CD4-positive, alpha-beta memory T cell (primary cell): ENCODE data around the gene MYLK. TPM values are rescaled to one million over a fixed set of nuclear protein-coding genes. Genes with fewer than 3 reads are reported as not detected.

ENCODE experiments used
- CTCF ChIA-PET: fragments of 350-600 bp; sonication (Branson Sonifier 250); formaldehyde crosslinking; loops from one replicate; lab custom pipeline; 2021; ENCODE audit warnings: inconsistent platforms; ENCODE audit not compliant: partially characterized antibody; lab: Charles Lee
- POLR2A ChIA-PET: fragments of 350-600 bp; sonication (Branson Sonifier 250); formaldehyde crosslinking; loops from one replicate; lab custom pipeline; 2021; ENCODE audit not compliant: partially characterized antibody; lab: Charles Lee
- DNase-seq, 5 donors: peaks; one replicate each; pipeline versions ENCODE4 v3.0.0 to v3.0.0-alpha.2; 2020 to 2022; ENCODE audit warnings: mixed read lengths in 1 of 5
- H3K27ac ChIP-seq: one replicate; pipeline ENCODE4 v1.7.0; 2013; ENCODE audit warnings: low read depth, low read length
- H3K27me3 ChIP-seq: 2 replicates; pipeline ENCODE4 v1.7.0; 2013; ENCODE audit warnings: mild to moderate bottlenecking, low read length, moderate library complexity; ENCODE audit not compliant: insufficient read depth
- H3K36me3 ChIP-seq: 2 replicates; pipeline ENCODE4 v1.7.0; 2013; ENCODE audit warnings: mild to moderate bottlenecking, low read length, moderate library complexity; ENCODE audit not compliant: insufficient read depth
- H3K4me1 ChIP-seq: 2 replicates; pipeline ENCODE4 v1.7.0; 2013; ENCODE audit warnings: mild to moderate bottlenecking, low read length, moderate library complexity; ENCODE audit not compliant: insufficient read depth
- H3K4me3 ChIP-seq, 2 donors: one replicate each; pipeline ENCODE4 v1.7.0; 2013; ENCODE audit warnings: low read length in 2 of 2, mild to moderate bottlenecking in 1 of 2
- H3K9me3 ChIP-seq, 2 donors: one replicate each; pipeline ENCODE4 v1.7.0; 2013; ENCODE audit warnings: low read length in 2 of 2, control low read depth in 1 of 2; ENCODE audit not compliant: control insufficient read depth in 1 of 2
- H3K27ac Mint-ChIP-seq, 7 donors: one replicate each; pipeline ENCODE4 v1.8.0; 2020 to 2021; ENCODE audit warnings: mixed read lengths in 7 of 7, mild to moderate bottlenecking in 6 of 7, inconsistent platforms in 3 of 7, moderate library complexity in 3 of 7
- H3K27me3 Mint-ChIP-seq, 2 donors: one replicate each; pipeline ENCODE4 v1.8.0; 2020 to 2021; ENCODE audit warnings: mixed read lengths in 2 of 2
- H3K36me3 Mint-ChIP-seq, 2 donors: one replicate each; pipeline ENCODE4 v1.8.0; 2020 to 2021; ENCODE audit warnings: mixed read lengths in 2 of 2, inconsistent platforms in 1 of 2, mild to moderate bottlenecking in 1 of 2
- H3K4me1 Mint-ChIP-seq, 4 donors: one replicate each; pipeline ENCODE4 v1.8.0; 2020 to 2021; ENCODE audit warnings: mixed read lengths in 4 of 4, mild to moderate bottlenecking in 1 of 4
- H3K4me3 Mint-ChIP-seq, 8 donors: one replicate each; pipeline ENCODE4 v1.8.0; 2020 to 2021; ENCODE audit warnings: mixed read lengths in 8 of 8, mild to moderate bottlenecking in 7 of 8, moderate library complexity in 6 of 8, inconsistent platforms in 3 of 8
- H3K9me3 Mint-ChIP-seq, 8 donors: one replicate each; pipeline ENCODE4 v1.8.0; 2020 to 2021; ENCODE audit warnings: mixed read lengths in 8 of 8, mild to moderate bottlenecking in 5 of 8, inconsistent platforms in 3 of 8, moderate library complexity in 1 of 8
- intact Hi-C: fragments of 100-400 bp; cut with micrococcal nuclease; formaldehyde crosslinking; loops from one replicate; pipeline ENCODE4 v1.15.1; 2023
- polyA plus RNA-seq, 2 donors: library from polyadenylated mRNA; unstranded; fragments of 300-500 nt; fragmentation: Illumina TruSeq; gene quantifications; one replicate each; pipeline ENCODE4 v1.2.3, GENCODE V29; 2021
- total RNA-seq, 2 experiments: library from RNA; stranded (reverse); gene quantifications; one replicate each; pipeline ENCODE4 v1.2.3, GENCODE V29; 2021

Gene MYLK
- total and polyA plus RNA-seq, 4 experiments from 2014 or later = 0.18 TPM; not detected in 3

DNA sequence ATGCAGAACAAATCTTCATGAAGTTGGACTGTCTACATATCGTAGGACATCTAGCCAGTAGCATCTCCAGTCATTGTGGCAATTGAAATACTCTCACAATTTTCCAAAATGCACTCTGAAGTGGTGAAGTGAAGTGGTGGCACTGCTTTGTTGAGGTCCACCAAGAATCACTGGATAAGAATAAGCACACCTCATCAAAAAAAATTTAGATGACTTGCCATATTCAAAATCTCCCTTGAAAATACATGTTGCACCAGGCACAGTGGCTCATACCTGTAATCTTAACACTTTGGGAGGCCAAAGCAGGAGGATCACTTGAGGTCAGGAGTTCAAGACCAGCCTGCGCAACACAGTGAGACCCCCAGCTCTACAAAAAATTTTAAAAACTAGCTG lies 312.2 kb downstream of the MYLK start:
- Histone ChIP-seq H3K9me3 (no peaks in the 10 kb centered on the region), H3K4me3 (no peak overlapping the region), H3K27ac (no peak overlapping the region), H3K4me1 (no peaks in the 10 kb centered on the region), H3K36me3 (no peaks in the 10 kb centered on the region), H3K27me3 (no peaks in the 10 kb centered on the region)
- Mint-ChIP-seq H3K9me3 (no peaks in the 10 kb centered on the region), H3K36me3 (peaks cover 12 to 23% of the 10 kb centered on the region in 2 donors), H3K27ac (no peak overlapping the region), H3K4me1 (peaks cover 0 to 12% (median 8%) of the 10 kb centered on the region in 4 donors), H3K27me3 (no peaks in the 10 kb centered on the region), H3K4me3 (no peak overlapping the region)
- ChIA-PET CTCF (interaction anchor here (0.7 to 2.3 kb wide), 4 partner anchors 9 to 13 kb away, joined by 3 to 17 read pairs (median 4); no protein-coding TSS in a partner anchor), POLR2A (no interaction called here)
- DNase-seq = no peak
- intact Hi-C loops = no loop called here

DNA sequence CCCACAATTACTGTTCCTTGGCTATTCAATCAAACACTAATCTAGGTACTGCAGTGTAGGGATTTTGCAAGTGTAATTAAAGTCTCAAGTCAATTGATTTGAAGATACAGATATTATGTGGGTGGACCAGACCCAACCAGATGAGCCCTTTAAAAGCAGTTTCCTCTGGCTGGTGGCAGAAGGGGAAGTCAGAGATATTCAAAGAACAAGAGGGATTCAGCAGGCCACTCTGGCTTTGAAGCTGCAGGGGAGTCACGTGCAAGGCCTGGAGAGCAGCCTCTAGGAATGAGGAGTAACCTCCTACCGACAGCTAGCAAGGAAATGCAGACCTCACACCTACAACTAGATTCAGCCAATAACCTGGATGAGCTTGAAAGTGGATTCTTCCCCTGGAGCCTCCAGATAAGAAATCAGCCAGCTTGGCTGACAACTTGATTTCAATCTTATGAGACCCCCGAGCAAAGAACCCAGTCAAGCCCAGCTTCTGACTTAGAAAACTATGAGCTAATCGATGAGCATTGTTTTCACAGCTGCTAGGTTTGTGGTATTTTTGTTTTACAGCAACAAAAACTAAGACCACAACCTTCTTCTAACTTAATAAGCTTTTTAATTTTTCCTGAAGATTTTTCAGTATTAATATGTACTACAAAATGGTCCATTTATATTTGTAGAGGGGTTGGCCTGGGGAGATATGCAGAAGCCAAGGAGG lies 312.7 kb downstream of the MYLK start:
- POLR2A ChIA-PET = no interaction called here
- CTCF ChIA-PET = interaction anchor here (1.4 to 2.3 kb wide), 3 partner anchors 9 to 12 kb away, joined by 3 to 17 read pairs (median 5); no protein-coding TSS in a partner anchor
- Histone ChIP-seq H3K9me3 (no peaks in the 10 kb centered on the region), H3K36me3 (no peaks in the 10 kb centered on the region), H3K27me3 (no peaks in the 10 kb centered on the region), H3K27ac (no peak overlapping the region), H3K4me3 (no peak overlapping the region), H3K4me1 (no peaks in the 10 kb centered on the region)
- intact Hi-C loops = no loop called here
- peaks cover 7 to 18% of the 10 kb centered on the region in 2 donors for H3K36me3 Mint-ChIP-seq
- H3K4me3 Mint-ChIP-seq = no peak overlapping the region
- peak overlapping the region in 3 of 7 donors; percentile 35 to 71 (median 47) for H3K27ac Mint-ChIP-seq
- DNase-seq = no peak
- H3K4me1 Mint-ChIP-seq = peaks cover 0 to 11% (median 6%) of the 10 kb centered on the region in 4 donors
- H3K27me3 Mint-ChIP-seq = no peaks in the 10 kb centered on the region
- no peaks in the 10 kb centered on the region for H3K9me3 Mint-ChIP-seq

DNA sequence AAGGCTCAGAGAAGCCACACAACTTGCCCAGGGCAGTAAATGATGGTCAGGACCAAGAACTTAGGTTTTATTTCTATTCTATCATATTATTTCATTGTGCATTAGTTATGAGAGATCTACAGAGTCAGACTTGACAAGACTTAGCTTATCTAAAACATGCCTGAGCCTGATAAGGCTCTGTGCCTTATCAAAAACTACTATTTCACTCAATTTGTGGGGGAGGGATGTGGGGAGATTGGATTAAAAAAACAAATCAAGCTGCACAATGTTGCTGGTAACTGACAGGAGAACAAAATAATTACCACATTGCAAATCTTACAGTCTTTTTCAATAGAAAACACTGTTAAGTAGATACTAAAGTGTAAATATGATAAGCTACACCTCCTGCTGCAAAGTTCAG lies 315.3 kb downstream of the MYLK start:
- CTCF ChIA-PET = interaction anchor here (0.5 to 2.5 kb wide), 2 partner anchors 9 to 270 kb away, joined by 3 to 21 read pairs; no protein-coding TSS in a partner anchor
- POLR2A ChIA-PET = no interaction called here
- Histone ChIP-seq H3K4me3 (no peak overlapping the region), H3K4me1 (no peaks in the 10 kb centered on the region), H3K9me3 (no peaks in the 10 kb centered on the region), H3K36me3 (no peaks in the 10 kb centered on the region), H3K27ac (no peak overlapping the region), H3K27me3 (no peaks in the 10 kb centered on the region)
- no peaks in the 10 kb centered on the region for H3K27me3 Mint-ChIP-seq
- intact Hi-C loops = no loop called here
- H3K4me3 Mint-ChIP-seq = no peak overlapping the region
- no peak for DNase-seq
- H3K36me3 Mint-ChIP-seq = peaks cover 12 to 19% of the 10 kb centered on the region in 2 donors
- H3K27ac Mint-ChIP-seq = no peak overlapping the region
- no peaks in the 10 kb centered on the region for H3K9me3 Mint-ChIP-seq
- peaks cover 0 to 13% (median 8%) of the 10 kb centered on the region in 4 donors for H3K4me1 Mint-ChIP-seq

DNA sequence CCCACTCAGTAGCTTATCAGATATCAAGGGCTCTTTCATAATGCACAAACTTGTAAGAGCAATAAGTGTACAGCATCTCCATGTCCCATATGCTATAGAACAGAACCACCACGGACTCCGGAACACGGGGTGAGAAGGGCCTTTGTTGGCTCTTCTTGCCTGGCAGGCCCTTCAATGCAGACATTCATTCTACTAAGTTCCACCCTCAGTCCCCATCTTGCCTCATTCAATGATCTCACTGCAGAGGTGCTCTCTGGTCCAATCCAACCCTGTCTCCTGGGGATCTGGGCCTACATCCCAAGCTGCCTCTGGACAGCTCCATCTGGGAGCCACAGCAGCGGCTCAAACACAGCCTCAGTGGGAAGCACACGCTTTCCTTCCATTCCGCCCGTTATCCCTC lies 316.1 kb downstream of the MYLK start:
- H3K4me1 ChIP-seq = no peaks in the 10 kb centered on the region
- POLR2A ChIA-PET = no interaction called here
- H3K27me3 Mint-ChIP-seq = no peaks in the 10 kb centered on the region

DNA sequence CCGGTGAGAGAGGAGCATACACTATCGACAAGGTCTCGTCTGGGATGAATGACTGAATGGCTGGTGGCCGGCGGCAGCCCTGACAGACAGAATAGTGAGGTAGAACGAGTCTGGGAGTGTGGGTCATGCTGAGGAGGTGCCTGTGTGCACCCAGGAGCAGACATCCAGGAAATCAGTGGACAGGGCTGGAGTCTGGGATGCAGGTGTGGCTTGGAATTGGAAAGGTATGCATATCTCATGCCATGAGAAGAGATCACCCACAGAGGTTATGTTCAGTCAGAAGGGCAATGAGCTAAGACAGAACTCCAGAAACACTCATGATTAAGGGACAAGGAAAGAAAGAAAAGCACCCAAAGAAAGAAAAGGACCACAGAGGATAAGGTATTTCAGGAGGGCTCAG lies 320.1 kb downstream of the MYLK start:
- Histone ChIP-seq H3K27ac (no peak overlapping the region), H3K4me1 (no peaks in the 10 kb centered on the region), H3K36me3 (no peaks in the 10 kb centered on the region), H3K27me3 (no peaks in the 10 kb centered on the region), H3K9me3 (no peaks in the 10 kb centered on the region), H3K4me3 (no peak overlapping the region)
- Mint-ChIP-seq H3K27ac (peak overlapping the region in 3 of 7 donors; percentile 19 to 58 (median 41)), H3K9me3 (peaks cover 0 to 2% (median 0%) of the 10 kb centered on the region in 8 donors), H3K27me3 (no peaks in the 10 kb centered on the region), H3K4me1 (peaks cover 3 to 12% (median 8%) of the 10 kb centered on the region in 4 donors), H3K4me3 (no peak overlapping the region), H3K36me3 (peaks cover 14 to 15% of the 10 kb centered on the region in 2 donors)
- DNase-seq = no peak
- POLR2A ChIA-PET = no interaction called here
- CTCF ChIA-PET = interaction anchor here (0.9 kb wide), 1 partner anchor 115 kb away, joined by 3 read pairs; the partner anchor contains the start of gene ADCY5
- intact Hi-C loops = no loop called here

More for the DNA sequence above, 316.1 kb downstream of the MYLK start:
- intact Hi-C loops = no loop called here
- no peaks in the 10 kb centered on the region for H3K36me3 ChIP-seq
- no peak overlapping the region for H3K27ac Mint-ChIP-seq
- no peak overlapping the region for H3K4me3 Mint-ChIP-seq
- no peak overlapping the region for H3K27ac ChIP-seq
- no peaks in the 10 kb centered on the region for H3K27me3 ChIP-seq
- CTCF ChIA-PET = interaction anchor here (1.0 to 2.5 kb wide), 2 partner anchors 8 to 38 kb away, joined by 4 to 21 read pairs; no protein-coding TSS in a partner anchor
- H3K9me3 Mint-ChIP-seq = peaks cover 0 to 2% (median 0%) of the 10 kb centered on the region in 8 donors
- no peaks in the 10 kb centered on the region for H3K9me3 ChIP-seq
- H3K36me3 Mint-ChIP-seq = peaks cover 14 to 18% of the 10 kb centered on the region in 2 donors
- H3K4me3 ChIP-seq = no peak overlapping the region
- no peak for DNase-seq
- peaks cover 0 to 16% (median 10%) of the 10 kb centered on the region in 4 donors for H3K4me1 Mint-ChIP-seq

DNA sequence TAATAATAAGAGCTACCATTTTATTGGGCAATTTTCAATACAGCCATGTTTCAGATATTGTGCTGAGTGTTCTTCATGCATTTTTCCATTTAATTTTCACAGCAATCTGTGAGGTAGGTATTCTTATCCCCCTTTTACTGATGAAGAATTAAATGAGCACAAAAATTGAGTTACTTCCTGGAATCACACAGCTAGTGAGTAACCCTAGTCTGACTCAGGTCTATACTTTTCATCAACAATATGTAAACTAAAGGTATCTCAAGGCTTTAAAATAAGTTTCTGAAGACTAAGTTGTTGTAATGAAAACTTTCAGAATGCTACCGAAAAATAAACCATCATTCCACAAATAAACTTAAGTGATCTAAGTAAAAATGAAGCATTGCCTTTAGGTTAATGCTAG lies 321.6 kb downstream of the MYLK start:
- intact Hi-C loops = no loop called here
- POLR2A ChIA-PET = no interaction called here
- H3K4me3 ChIP-seq = no peak overlapping the region
- Mint-ChIP-seq H3K4me1 (peaks cover 5 to 11% (median 9%) of the 10 kb centered on the region in 4 donors), H3K27me3 (no peaks in the 10 kb centered on the region), H3K9me3 (peaks cover 0 to 2% (median 0%) of the 10 kb centered on the region in 8 donors), H3K27ac (peak overlapping the region in 1 of 7 donors; percentile 29), H3K36me3 (peaks cover 7 to 14% of the 10 kb centered on the region in 2 donors), H3K4me3 (no peak overlapping the region)
- DNase-seq = no peak
- H3K4me1 ChIP-seq = no peaks in the 10 kb centered on the region
- H3K9me3 ChIP-seq = no peaks in the 10 kb centered on the region
- CTCF ChIA-PET = interaction anchor here (0.8 to 6.8 kb wide), 5 partner anchors 8 to 232 kb away, joined by 3 to 137 read pairs (median 5); no protein-coding TSS in a partner anchor
- no peak overlapping the region for H3K27ac ChIP-seq
- no peaks in the 10 kb centered on the region for H3K36me3 ChIP-seq
- no peaks in the 10 kb centered on the region for H3K27me3 ChIP-seq

DNA sequence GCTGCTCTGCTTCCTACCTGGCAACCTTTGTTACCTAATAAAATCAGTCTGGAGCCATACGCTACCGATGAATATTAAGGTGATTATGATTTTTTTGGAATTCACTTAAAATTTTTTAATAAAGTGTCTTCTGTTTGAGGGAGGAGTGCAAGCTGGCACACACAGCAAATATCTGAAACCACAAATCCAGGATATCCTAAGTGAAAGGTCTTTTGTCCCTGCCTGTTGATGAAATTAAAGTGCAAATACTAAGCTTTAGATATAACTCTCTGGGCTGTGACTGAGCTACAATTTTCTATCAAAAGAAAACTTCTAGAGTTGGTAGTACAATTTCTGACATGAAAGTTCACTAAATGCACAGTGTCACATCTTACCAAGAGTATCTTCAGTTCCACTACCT lies 322.9 kb downstream of the MYLK start:
- Mint-ChIP-seq H3K27me3 (no peaks in the 10 kb centered on the region), H3K27ac (peak overlapping the region in 1 of 7 donors; percentile 13)
- POLR2A ChIA-PET = no interaction called here

More for the DNA sequence above, 322.9 kb downstream of the MYLK start:
- H3K27ac ChIP-seq = no peak overlapping the region
- CTCF ChIA-PET = interaction anchor here (0.5 to 6.8 kb wide), 9 partner anchors 12 to 1302 kb away, joined by 3 to 137 read pairs (median 5); partner anchors contain the start of gene ADCY5
- H3K27me3 ChIP-seq = no peaks in the 10 kb centered on the region
- Mint-ChIP-seq H3K9me3 (peaks cover 0 to 3% (median 0%) of the 10 kb centered on the region in 8 donors), H3K4me3 (no peak overlapping the region), H3K36me3 (peaks cover 13 to 19% of the 10 kb centered on the region in 2 donors), H3K4me1 (peaks cover 5 to 12% (median 10%) of the 10 kb centered on the region in 4 donors)
- no peaks in the 10 kb centered on the region for H3K4me1 ChIP-seq
- DNase-seq = no peak
- no peaks in the 10 kb centered on the region for H3K36me3 ChIP-seq
- no peak overlapping the region for H3K4me3 ChIP-seq
- no peaks in the 10 kb centered on the region for H3K9me3 ChIP-seq
- intact Hi-C loops = no loop called here
